K562 (cell line): ENCODE data around the gene RAP1A. TPM values are rescaled to one million over a fixed set of nuclear protein-coding genes. Genes with fewer than 3 reads are reported as not detected.

Experiments used
- CBFA2T2 ChIP-seq: fragments of 450-650 bp; conservative IDR thresholded peaks from 2 replicates; pipeline ENCODE4 v1.6.1; 2017; ENCODE audit warnings: mild to moderate bottlenecking
- CGGBP1 ChIP-seq: fragments of 250-450 bp; sonication (Bioruptor Pico); IDR thresholded peaks from 2 replicates; pipeline ENCODE4 v1.9.0; 2021; ENCODE audit warnings: mild to moderate bottlenecking
- EP300 ChIP-seq: IDR thresholded peaks from 2 replicates; pipeline ENCODE4 v1.6.1; 2012; ENCODE audit warnings: low read length, improper control_type of control experiment
- ESRRA ChIP-seq: fragments of 450-650 bp; IDR thresholded peaks from 2 replicates; pipeline ENCODE4 v1.6.1; 2014; ENCODE audit warnings: low read depth, mild to moderate bottlenecking, moderate library complexity, borderline replicate concordance
- EZH2 ChIP-seq: IDR thresholded peaks from 2 replicates; pipeline ENCODE4 v1.6.1; 2012; ENCODE audit warnings: low read depth, mild to moderate bottlenecking, inconsistent platforms, low read length, borderline replicate concordance
- FOXK2 ChIP-seq, 2 experiments: fragments of 450-650 bp; IDR thresholded peaks in 1 of 2; conservative IDR thresholded peaks in 1 of 2; 2 replicates each; pipeline ENCODE4 v1.6.1; 2016; ENCODE audit warnings: low read depth in 2 of 2, mild to moderate bottlenecking in 1 of 2
- KAT2B ChIP-seq: IDR thresholded peaks from one replicate; pipeline ENCODE4 v1.6.1; 2012; ENCODE audit warnings: low read depth, mild to moderate bottlenecking, control low read depth, inconsistent platforms, low read length, moderate library complexity
- KDM5B ChIP-seq: fragments of 200-600 bp; sonication (generic); IDR thresholded peaks from 2 replicates; pipeline ENCODE4 v1.6.1; 2012; ENCODE audit warnings: low read depth, mild to moderate bottlenecking, moderate library complexity, low read length, control low read depth, inconsistent platforms; ENCODE audit not compliant: insufficient replicate concordance
- NR2C1 ChIP-seq, 2 experiments: fragments of 450-650 bp; IDR thresholded peaks; 2 replicates each; pipeline ENCODE4 v1.6.1; 2017; ENCODE audit warnings: mild to moderate bottlenecking in 2 of 2, antibody characterized with exemption in 1 of 2, inconsistent platforms in 1 of 2, missing compliant biosample characterization in 1 of 2, missing genetic modification characterization in 1 of 2
- PKNOX1 ChIP-seq: fragments of 450-650 bp; IDR thresholded peaks from 2 replicates; pipeline ENCODE4 v1.6.1; 2016
- POLR3A ChIP-seq: IDR thresholded peaks from 2 replicates; pipeline ENCODE4 v1.6.1; 2011; ENCODE audit warnings: borderline replicate concordance, mild to moderate bottlenecking, moderate library complexity; ENCODE audit not compliant: insufficient read length, insufficient read depth; ENCODE audit errors: extremely low read depth
- RCOR1 ChIP-seq, 2 experiments: IDR thresholded peaks; 2 replicates each; pipeline ENCODE4 v1.6.1; 2012; ENCODE audit warnings: low read depth in 2 of 2, low read length in 2 of 2, borderline replicate concordance in 1 of 2, improper control_type of control experiment in 1 of 2
- SIRT6 ChIP-seq: IDR thresholded peaks from one replicate; pipeline ENCODE4 v1.6.1; 2012; ENCODE audit warnings: low read depth, mild to moderate bottlenecking, control low read depth, inconsistent platforms, low read length, moderate library complexity
- SMARCA4 ChIP-seq: fragments of 450-650 bp; IDR thresholded peaks from 2 replicates; pipeline ENCODE4 v1.6.1; 2016
- TAL1 ChIP-seq: fragments of 450-650 bp; IDR thresholded peaks from 2 replicates; pipeline ENCODE4 v1.6.1; 2016; ENCODE audit warnings: mild to moderate bottlenecking
- TEAD1 ChIP-seq, 2 experiments: fragments of 450-650 bp in 1 of 2; sonication (generic) in 1 of 2; formaldehyde crosslinking; IDR thresholded peaks; 2 replicates each; pipeline versions ENCODE4 v1.4.0 to v1.8.0; 2020 to 2022; ENCODE audit warnings: mild to moderate bottlenecking in 2 of 2, missing genetic modification reagents in 1 of 2
- TEAD4 ChIP-seq, 2 experiments: sonication (generic) in 1 of 2; formaldehyde crosslinking in 1 of 2; IDR thresholded peaks; 2 replicates each; pipeline versions ENCODE4 v1.6.1 to v1.8.0; 2012 to 2022; ENCODE audit warnings: borderline replicate concordance in 1 of 2, inconsistent platforms in 1 of 2, low read length in 1 of 2, mild to moderate bottlenecking in 1 of 2, missing genetic modification reagents in 1 of 2
- THRB ChIP-seq: fragments of 450-650 bp; formaldehyde crosslinking; conservative IDR thresholded peaks from 2 replicates; pipeline ENCODE4 v1.4.0; 2022; ENCODE audit warnings: mild to moderate bottlenecking, missing genetic modification characterization
- ZFP1 ChIP-seq: fragments of 450-650 bp; formaldehyde crosslinking; IDR thresholded peaks from 2 replicates; pipeline ENCODE4 v1.4.0; 2020; ENCODE audit warnings: mild to moderate bottlenecking, mixed read lengths
- ZKSCAN1 ChIP-seq: fragments of 150-350 bp; IDR thresholded peaks from 2 replicates; pipeline ENCODE4 v1.6.1; 2016; ENCODE audit warnings: low read depth, low read length
- ZNF134 ChIP-seq: fragments of 250-450 bp; sonication (Bioruptor Pico); conservative IDR thresholded peaks from 2 replicates; pipeline ENCODE4 v1.4.0; 2020
- ZNF436 ChIP-seq: fragments of 250-450, 450-650 bp; sonication (Bioruptor Pico); formaldehyde crosslinking; IDR thresholded peaks from 2 replicates; pipeline ENCODE4 v1.7.0; 2020; ENCODE audit warnings: mild to moderate bottlenecking
- polyA plus RNA-seq, 8 experiments: library from polyadenylated mRNA; depleted of rRNA in 4 of 8; stranded (reverse) in 5 of 8; unstranded in 3 of 8; fragments of >200 nt; fragmentation: Nextera tagmentation in 2 of 8; fragmentation: Illumina TruSeq in 1 of 8; extraction: Ambion mirVana in 2 of 8; extraction: Trizol in 1 of 8; gene quantifications; 2 replicates each; pipeline versions ENCODE4 v1.2.1 to v1.2.3, GENCODE V29; 2011 to 2014; ENCODE audit warnings: inconsistent platforms in 1 of 8, missing spikeins in 1 of 8
- total RNA-seq, 7 experiments: library from RNA; depleted of rRNA in 6 of 7; stranded (reverse); fragments of >200 nt in 6 of 7; fragmentation: Illumina TruSeq in 2 of 7; extraction: Trizol in 2 of 7; gene quantifications; 2 replicates each; pipeline versions ENCODE4 v1.2.1 to v1.2.3, GENCODE V29; 2011 to 2021; ENCODE audit warnings: low replicate concordance in 1 of 7

RAP1A gene
- total and polyA plus RNA-seq, 9 of the 15 experiments (the other 6 are each of a cell fraction or from before 2014, with no cell fraction given) = 13.4 to 86.2 (median 32.5) TPM

GRCh38 chr1:111669268-111669667, 49.7 kb downstream of the RAP1A start (continued):
- TF ChIP-seq THRB (CRISPR knock-in tag) (no peak), FOXK2 (conservative IDR thresholded peaks at IDR 0.05 in 1 of 2, IDR thresholded peaks at IDR 0.05 in 1 of 2; ENCODE audit: low read depth in 2 of 2) (peak; percentile 90 to 92), ZFP1 (CRISPR knock-in tag) (no peak), POLR3A (no peak), NR2C1 (IDR thresholded peaks at IDR 0.05) (no peak), NR2C1 (tag; IDR thresholded peaks at IDR 0.05) (no peak), SIRT6 (no peak), CGGBP1 (no peak), KDM5B (no peak), EP300 (peak; percentile 68; the same call in 1 of the 2 replicates), CBFA2T2 (peak; percentile 28), RCOR1 (IDR thresholded peaks at IDR 0.05; ENCODE audit: borderline replicate concordance in 1 of 2, low read depth in 2 of 2, low read length in 2 of 2) (0 out of 4 replicates have a peak, but pooled peaks of 1 of the 2 experiments have one; percentile 32), ZNF134 (CRISPR knock-in tag) (no peak), TEAD4 (IDR thresholded peaks at IDR 0.05; ENCODE audit: low read length) (peak; percentile 42; the same call in 1 of the 2 replicates), TEAD4 (CRISPR knock-in tag; IDR thresholded peaks at IDR 0.05; ENCODE audit: borderline replicate concordance) (no peak), TAL1 (peak; percentile 43; the same call in 1 of the 2 replicates), ZNF436 (CRISPR knock-in tag) (no peak), KAT2B (no peak), TEAD1 (CRISPR knock-in tag; IDR thresholded peaks at IDR 0.05) (peak in 1 of 2 experiments; percentile 71; a peak in 1 of 4 replicates), ESRRA (no peak), EZH2 (no peak), PKNOX1 (no peak), ZKSCAN1 (no peak), SMARCA4 (peak; percentile 80)
